GM10248 (cell line): ENCODE data around the gene SHC1.
A peak's percentile ranks its signal among the peaks of the same experiment; 100 is the strongest.
"Not testable (repeated sequence)": the region's sequence is repeated elsewhere in the genome, so short reads cannot be mapped to it uniquely, and the experiment has no call there.

Source experiments
- CTCF ChIA-PET: fragments of 300-600 bp; sonication (Branson Sonifier 250); formaldehyde crosslinking; extraction: SDS; loops from one replicate; lab custom pipeline; 2021; ENCODE audit warnings: antibody characterized with exemption; lab: Yijun Ruan, JAX
- POLR2A ChIA-PET: fragments of 350-650 bp; sonication (Branson Sonifier 250); formaldehyde crosslinking; extraction: SDS; loops from one replicate; lab custom pipeline; 2020; ENCODE audit warnings: antibody characterized with exemption; lab: Yijun Ruan, JAX
- DNase-seq: peaks from one replicate; pipeline ENCODE4 v3.0.0; 2012; ENCODE audit errors: extremely low spot score
- TF ChIP-seq, protein P1 (sequence below): IDR thresholded peaks from 2 replicates; pipeline ENCODE4 v1.5.1; 2012; ENCODE audit warnings: mild to moderate bottlenecking, low read depth; ENCODE audit errors: extremely low read depth, missing control alignments, control extremely low read depth

The SHC1 gene

DNA sequence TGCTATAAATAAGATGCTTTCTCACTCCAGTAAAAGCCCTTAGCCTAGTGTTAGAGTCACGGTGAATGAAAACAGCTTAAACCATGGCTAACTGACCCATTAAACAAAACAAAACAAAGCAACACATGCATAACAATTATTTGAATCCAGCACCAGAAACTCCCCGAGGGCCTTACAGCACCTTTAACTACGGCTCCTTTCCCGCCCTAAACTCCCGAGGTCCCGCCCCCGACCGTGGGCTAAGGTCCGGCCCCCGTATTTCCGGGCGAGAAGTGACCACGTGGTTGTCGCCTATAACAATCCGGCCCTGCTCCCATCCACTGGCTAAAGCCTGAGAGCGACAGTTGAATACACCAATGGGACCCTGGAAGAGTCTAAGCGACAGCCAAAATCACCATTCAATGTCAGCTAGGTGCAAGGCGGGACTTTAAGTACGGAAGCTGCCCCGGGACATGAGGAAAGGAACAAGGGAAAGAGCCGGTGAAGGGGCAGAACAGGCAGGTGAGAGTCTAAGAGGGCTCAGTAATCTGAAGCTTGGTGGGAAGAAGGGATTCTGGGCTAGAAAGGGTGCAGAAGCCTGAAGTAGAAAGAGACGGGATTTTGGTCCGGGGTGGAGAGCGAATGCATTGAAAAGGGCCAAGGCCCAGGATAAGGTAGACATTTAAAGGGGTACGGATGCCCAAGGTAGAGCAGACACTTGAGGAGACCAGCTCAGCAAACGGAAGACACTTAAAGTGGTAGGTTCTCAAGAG is 12.5 kb upstream of the SHC1 start, which contains the start of gene FLAD1:
FLAD1 (plus strand) TSS at position 448 of the 752 bp plus-strand sequence. CDS start 351 bp downstream, outside the sequence.
- DNase-seq = peak; percentile 98
- CTCF ChIA-PET = interaction anchor here (0.7 to 6.4 kb wide), 8 partner anchors 10 to 102 kb away, joined by 3 to 43 read pairs (median 6); partner anchors contain the start of genes LENEP and PBXIP1
- TF ChIP-seq, protein P1, sequence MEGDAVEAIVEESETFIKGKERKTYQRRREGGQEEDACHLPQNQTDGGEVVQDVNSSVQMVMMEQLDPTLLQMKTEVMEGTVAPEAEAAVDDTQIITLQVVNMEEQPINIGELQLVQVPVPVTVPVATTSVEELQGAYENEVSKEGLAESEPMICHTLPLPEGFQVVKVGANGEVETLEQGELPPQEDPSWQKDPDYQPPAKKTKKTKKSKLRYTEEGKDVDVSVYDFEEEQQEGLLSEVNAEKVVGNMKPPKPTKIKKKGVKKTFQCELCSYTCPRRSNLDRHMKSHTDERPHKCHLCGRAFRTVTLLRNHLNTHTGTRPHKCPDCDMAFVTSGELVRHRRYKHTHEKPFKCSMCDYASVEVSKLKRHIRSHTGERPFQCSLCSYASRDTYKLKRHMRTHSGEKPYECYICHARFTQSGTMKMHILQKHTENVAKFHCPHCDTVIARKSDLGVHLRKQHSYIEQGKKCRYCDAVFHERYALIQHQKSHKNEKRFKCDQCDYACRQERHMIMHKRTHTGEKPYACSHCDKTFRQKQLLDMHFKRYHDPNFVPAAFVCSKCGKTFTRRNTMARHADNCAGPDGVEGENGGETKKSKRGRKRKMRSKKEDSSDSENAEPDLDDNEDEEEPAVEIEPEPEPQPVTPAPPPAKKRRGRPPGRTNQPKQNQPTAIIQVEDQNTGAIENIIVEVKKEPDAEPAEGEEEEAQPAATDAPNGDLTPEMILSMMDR = no peak
- POLR2A ChIA-PET = interaction anchor here (0.5 to 2.5 kb wide), 3 partner anchors 9 to 330 kb away, joined by 3 to 9 read pairs (median 8); partner anchors contain the start of genes CKS1B and LENEP

DNA sequence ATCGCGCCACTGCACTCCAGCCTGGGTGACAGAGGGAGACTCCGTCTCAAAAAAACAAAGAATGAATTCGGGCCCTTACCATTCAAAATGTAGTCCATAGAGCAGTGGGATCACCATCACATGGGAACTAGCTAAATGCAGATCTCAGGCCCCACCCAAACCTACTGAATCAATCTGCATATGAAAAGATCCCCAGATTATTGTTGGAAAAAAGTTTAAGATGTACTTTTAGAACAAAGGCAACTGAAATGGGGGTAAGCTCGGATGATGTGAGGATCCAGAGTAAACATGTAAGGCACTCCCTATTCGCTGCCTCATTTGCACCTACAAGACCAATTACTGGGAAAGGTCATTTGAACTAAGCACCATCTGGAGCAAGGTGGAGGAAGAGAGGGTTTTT is 11.8 kb upstream of the SHC1 start:
- no peak for DNase-seq
- ChIA-PET POLR2A (no interaction called here), CTCF (interaction anchor here (0.7 to 6.4 kb wide), 6 partner anchors 11 to 41 kb away, joined by 3 to 43 read pairs (median 8); partner anchors contain the start of gene LENEP)
- TF ChIP-seq, protein P1 = no peak

DNA sequence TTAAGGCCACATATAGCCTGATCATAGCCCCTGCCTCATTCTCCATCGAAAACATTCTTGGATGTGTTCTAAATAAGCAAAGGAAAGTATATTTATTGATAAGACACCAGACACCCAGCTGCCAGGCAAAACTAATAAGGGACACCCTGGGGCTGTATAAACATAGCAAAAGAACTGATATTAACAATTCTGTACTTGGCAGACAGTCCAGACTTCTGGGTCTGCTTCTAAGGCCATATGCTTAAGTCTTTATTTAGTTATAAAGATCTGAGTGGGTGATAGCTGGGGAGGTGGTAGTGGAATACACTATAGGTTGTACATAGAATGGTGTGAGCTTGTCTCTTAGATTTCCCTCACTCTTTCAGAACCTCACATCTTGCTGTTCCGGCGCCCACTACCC is 7.8 kb upstream of the SHC1 start:
- DNase-seq = no peak
- CTCF ChIA-PET = interaction anchor here (1.0 to 1.8 kb wide), 3 partner anchors 17 to 418 kb away, joined by 4 to 5 read pairs (median 5); no protein-coding TSS in a partner anchor
- POLR2A ChIA-PET = no interaction called here
- TF ChIP-seq, protein P1 = no peak

DNA sequence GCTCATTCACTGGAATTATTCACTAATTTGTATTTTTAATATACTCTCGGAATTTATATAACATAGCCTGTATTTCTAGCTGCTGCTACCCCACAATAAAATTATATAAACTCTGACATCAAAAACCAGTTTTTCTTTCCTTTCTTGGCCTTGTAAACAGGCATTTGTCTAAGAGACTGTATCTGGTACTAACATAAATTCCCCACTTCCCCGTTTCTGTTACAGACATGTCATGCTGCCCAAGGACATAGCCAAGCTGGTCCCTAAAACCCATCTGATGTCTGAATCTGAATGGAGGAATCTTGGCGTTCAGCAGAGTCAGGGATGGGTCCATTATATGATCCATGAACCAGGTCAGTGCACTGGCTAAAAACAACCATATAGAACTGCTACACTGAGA is 7.2 kb upstream of the SHC1 start:
- DNase-seq, POLR2A ChIA-PET: not testable (repeated sequence)
- CTCF ChIA-PET = interaction anchor here (1.2 kb wide), 1 partner anchor 21 kb away, joined by 5 read pairs; no protein-coding TSS in a partner anchor

DNA sequence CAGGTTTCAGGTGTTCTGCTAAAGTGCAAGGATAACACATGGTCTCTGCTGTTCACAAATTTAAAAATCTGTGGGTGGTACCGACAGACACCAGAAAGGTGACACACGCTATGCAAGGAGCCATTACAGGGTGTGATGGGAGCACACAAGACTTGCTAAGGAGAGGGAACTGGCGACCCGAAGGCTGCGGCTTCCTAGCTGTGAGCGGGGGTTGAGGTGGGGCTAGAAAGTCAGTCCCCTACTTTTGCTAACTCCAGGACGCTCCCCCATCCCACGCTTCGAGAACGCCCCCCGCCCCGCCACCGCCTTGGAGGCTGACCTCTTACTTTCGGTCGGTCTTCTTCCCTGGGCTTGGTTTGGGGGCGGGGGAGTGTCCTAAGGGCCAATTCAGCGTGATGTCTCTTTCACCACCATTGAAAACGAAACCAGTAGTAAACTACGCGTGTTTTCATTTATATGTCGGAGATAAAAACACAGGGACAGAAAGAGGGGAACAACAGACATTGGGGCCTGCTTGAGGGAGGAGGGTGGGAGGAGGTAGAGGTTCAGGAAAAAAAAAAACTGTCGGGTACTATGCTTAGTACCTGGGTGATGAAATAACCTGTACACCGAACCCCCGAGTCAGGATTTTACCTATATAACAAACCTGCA is 5.0 kb upstream of the SHC1 start:
- ChIA-PET CTCF (interaction anchor here (1.0 to 1.6 kb wide), 5 partner anchors 13 to 21 kb away, joined by 3 to 4 read pairs (median 4); partner anchors contain the start of gene PYGO2), POLR2A (interaction anchor here (0.6 to 2.4 kb wide), 2 partner anchors 35 to 176 kb away, joined by 3 to 6 read pairs; no protein-coding TSS in a partner anchor)
- TF ChIP-seq, protein P1 = no peak
- peak; percentile 57 for DNase-seq

DNA sequence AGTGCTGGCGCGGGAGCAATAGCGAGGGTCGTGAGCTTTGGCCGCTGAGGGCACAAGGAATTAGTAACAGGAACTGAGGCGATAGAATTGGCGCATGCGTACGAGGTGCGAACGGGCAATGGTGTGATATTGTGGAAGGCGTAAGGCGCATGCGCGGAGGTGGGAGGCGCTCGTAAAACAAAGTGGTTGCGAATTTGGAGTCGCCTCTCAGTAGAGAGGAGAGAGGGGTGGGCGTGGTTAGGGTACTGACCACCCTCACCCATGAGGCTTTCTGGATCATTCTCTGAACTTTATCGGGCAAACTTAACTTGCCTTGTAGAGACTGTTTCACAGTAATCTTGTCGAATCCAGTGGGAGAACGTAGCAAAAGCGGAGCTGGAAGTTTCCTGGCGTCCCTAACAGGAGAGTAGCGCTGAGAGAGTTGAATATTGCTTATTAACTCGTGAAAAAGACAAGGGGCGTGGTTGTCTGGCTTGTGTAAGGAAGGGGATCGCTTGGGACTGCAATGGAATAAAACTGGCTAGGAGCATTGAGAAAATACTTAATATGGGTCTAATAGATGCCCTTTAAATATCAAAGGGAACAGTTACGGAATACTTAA is 4.4 kb upstream of the SHC1 start:
- ChIA-PET CTCF (interaction anchor here (1.0 to 1.6 kb wide), 4 partner anchors 13 to 55 kb away, joined by 3 to 6 read pairs (median 3); no protein-coding TSS in a partner anchor), POLR2A (interaction anchor here (0.6 to 2.4 kb wide), 3 partner anchors 9 to 177 kb away, joined by 3 to 8 read pairs (median 6); partner anchors contain the start of gene FLAD1)
- TF ChIP-seq, protein P1 = no peak
- DNase-seq = peak; percentile 89
